ENCODE measurements around the gene ST6GAL1. TPM values are rescaled to one million over a fixed set of nuclear protein-coding genes. Genes with fewer than 3 reads are reported as not detected.

ST6GAL1 gene
- total and polyA plus RNA-seq, 2 of the 8 experiments (the other 6 are each of a cell fraction or from before 2014, with no cell fraction given), result 62.8 to 80.9 TPM

DNA sequence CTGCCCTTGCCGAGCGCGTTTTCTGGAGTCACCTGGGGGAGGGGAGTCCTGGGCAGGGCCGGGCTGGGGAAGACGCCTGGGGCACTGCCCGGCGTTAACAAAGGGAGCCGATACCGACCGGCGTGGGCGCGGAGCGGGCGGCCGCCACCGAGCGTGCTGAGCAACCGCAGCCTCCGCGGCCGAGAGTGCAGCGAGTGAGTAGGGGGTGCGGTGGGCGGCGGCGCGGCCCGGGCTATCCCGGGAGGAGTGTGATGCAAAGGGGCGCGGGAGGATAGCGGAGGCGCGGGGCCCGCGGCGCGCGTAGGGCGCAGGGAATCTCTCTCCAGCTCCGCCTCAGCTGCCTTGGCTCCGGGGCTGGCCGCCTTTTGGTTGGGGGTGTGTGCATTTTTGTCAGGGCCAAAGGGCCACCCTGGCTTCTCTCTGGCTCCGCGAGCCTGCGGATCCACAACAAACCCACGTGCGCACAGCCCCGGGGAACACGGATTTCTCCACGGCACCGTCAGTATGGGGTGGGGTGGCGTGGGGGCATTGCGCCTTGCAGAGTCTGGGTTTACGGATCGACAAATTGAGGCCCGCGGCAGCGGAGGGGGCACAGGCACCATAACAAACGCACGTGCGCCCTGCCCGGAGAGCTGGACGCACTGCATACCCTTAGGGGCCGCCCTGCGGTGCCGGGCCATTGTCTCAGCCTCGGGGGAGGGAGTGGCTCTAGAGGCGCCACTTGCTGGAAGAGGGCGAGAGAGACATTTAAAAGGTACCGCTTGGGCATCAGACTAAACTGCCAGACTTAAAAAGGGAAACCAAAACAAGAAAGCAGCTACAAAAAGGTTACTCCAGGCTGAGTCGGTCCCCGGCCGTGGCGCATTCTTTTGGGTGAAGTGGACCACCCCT is 560 bp downstream of the ST6GAL1 start (continued):
- TF ChIP-seq SIN3A (conservative IDR thresholded peaks at IDR 0.05 in 1 of 2, IDR thresholded peaks at IDR 0.05 in 1 of 2; ENCODE audit: low read depth in 1 of 2, low read length in 2 of 2), result peak; percentile 92 to 93
- TF ChIP-seq TAF1 (IDR thresholded peaks at IDR 0.05; ENCODE audit: low read depth, low read length), result peak; percentile 69
- peak; percentile 55 for TF ChIP-seq POLR2AphosphoS5 (IDR thresholded peaks at IDR 0.05; ENCODE audit: low read depth, low read length)
- TF ChIP-seq TCF12 (IDR thresholded peaks at IDR 0.05; ENCODE audit: low read depth, low read length), result 0 out of 2 replicates have a peak, but pooled peaks have one; percentile 5
- TF ChIP-seq HDAC2 (IDR thresholded peaks at IDR 0.05; ENCODE audit: borderline replicate concordance in 1 of 2, low read depth in 2 of 2, low read length in 2 of 2), result peak; percentile 59 to 94; a peak in 3 of 4 replicates
- no peak for TF ChIP-seq NRF1 (IDR thresholded peaks at IDR 0.05; ENCODE audit: low read depth, low read length)
- TF ChIP-seq CTBP2 (IDR thresholded peaks at IDR 0.05; ENCODE audit: borderline replicate concordance, insufficient read depth, insufficient read length, low read length), result peak; percentile 78
- peak; percentile 67 for TF ChIP-seq PHF8 (conservative IDR thresholded peaks at IDR 0.05; ENCODE audit: low read depth, low read length)
- peak; percentile 73 for TF ChIP-seq ASH2L (IDR thresholded peaks at IDR 0.05; ENCODE audit: low read length)
- no peak for TF ChIP-seq BCL11A (IDR thresholded peaks at IDR 0.05; ENCODE audit: low read depth in 2 of 2, low read length in 2 of 2)
- TF ChIP-seq YY1 (IDR thresholded peaks at IDR 0.05; ENCODE audit: low read depth, low read length), result peak; percentile 62; the same call in 1 of the 2 replicates
- TF ChIP-seq, protein P1, sequence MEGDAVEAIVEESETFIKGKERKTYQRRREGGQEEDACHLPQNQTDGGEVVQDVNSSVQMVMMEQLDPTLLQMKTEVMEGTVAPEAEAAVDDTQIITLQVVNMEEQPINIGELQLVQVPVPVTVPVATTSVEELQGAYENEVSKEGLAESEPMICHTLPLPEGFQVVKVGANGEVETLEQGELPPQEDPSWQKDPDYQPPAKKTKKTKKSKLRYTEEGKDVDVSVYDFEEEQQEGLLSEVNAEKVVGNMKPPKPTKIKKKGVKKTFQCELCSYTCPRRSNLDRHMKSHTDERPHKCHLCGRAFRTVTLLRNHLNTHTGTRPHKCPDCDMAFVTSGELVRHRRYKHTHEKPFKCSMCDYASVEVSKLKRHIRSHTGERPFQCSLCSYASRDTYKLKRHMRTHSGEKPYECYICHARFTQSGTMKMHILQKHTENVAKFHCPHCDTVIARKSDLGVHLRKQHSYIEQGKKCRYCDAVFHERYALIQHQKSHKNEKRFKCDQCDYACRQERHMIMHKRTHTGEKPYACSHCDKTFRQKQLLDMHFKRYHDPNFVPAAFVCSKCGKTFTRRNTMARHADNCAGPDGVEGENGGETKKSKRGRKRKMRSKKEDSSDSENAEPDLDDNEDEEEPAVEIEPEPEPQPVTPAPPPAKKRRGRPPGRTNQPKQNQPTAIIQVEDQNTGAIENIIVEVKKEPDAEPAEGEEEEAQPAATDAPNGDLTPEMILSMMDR (IDR thresholded peaks at IDR 0.05; ENCODE audit: control extremely low read depth in 1 of 3, insufficient read depth in 1 of 3, low read depth in 1 of 3, low read length in 3 of 3), result peak in 2 of 3 experiments; percentile 18 to 20; a peak in 3 of 4 replicates
- TF ChIP-seq RAD21 (IDR thresholded peaks at IDR 0.05 in 1 of 2, conservative IDR thresholded peaks at IDR 0.05 in 1 of 2; ENCODE audit: low read depth in 2 of 2, low read length in 2 of 2), result peak; percentile 11 to 23; a peak in 2 of 4 replicates
- TF ChIP-seq TEAD4 (IDR thresholded peaks at IDR 0.05; ENCODE audit: low read depth, low read length), result 0 out of 2 replicates have a peak, but pooled peaks have one; percentile 49

Data from H1 (cell line).